Gastrocnemius medialis (tissue), 4 donors: Measurements from ENCODE around the gene PEX5L. TPM values are rescaled to one million over a fixed set of nuclear protein-coding genes. Genes with fewer than 3 reads are reported as not detected.

Source experiments
- ATAC-seq, 2 donors: fragments of 150-250 bp; one replicate each; pipeline ENCODE4 v1.9.1; 2016
- DNase-seq, 2 donors: peaks; one replicate each; pipeline ENCODE4 v3.0.0-alpha.2; 2019
- H3K27ac ChIP-seq, 4 donors: fragments of 200-600 bp; sonication (generic); 1 replicate in 1 of 4; 2 replicates in 3 of 4; pipeline ENCODE4 v1.5.1; 2016 to 2018; ENCODE audit warnings: mild to moderate bottlenecking in 2 of 4, moderate library complexity in 1 of 4
- H3K27me3 ChIP-seq, 3 donors: fragments of 200-600 bp; sonication (generic) in 2 of 3; 1 replicate in 1 of 3; 2 replicates in 2 of 3; pipeline versions ENCODE4 v1.5.1 to v1.6.0; 2016 to 2019; ENCODE audit warnings: mild to moderate bottlenecking in 1 of 3, moderate library complexity in 1 of 3
- H3K36me3 ChIP-seq, 2 donors: fragments of 200-600 bp; sonication (generic) in 1 of 2; one replicate each; pipeline ENCODE4 v1.5.1; 2017 to 2018
- H3K4me1 ChIP-seq, 2 donors: fragments of 200-600 bp; sonication (generic) in 1 of 2; one replicate each; pipeline ENCODE4 v1.5.1; 2016 to 2017; ENCODE audit warnings: mild to moderate bottlenecking in 2 of 2
- H3K4me3 ChIP-seq, 4 donors: fragments of 200-600 bp; sonication (generic) in 3 of 4; 1 replicate in 1 of 4; 2 replicates in 3 of 4; pipeline ENCODE4 v1.5.1; 2016 to 2019; ENCODE audit warnings: mild to moderate bottlenecking in 2 of 4
- H3K9me3 ChIP-seq, 3 donors: fragments of 200-600 bp; sonication (generic) in 2 of 3; 1 replicate in 1 of 3; 2 replicates in 2 of 3; pipeline ENCODE4 v1.5.1; 2016 to 2019
- CTCF ChIP-seq, 5 experiments: fragments of 450-650 bp in 3 of 5; fragments of 200-600 bp in 2 of 5; sonication (generic) in 2 of 5; IDR thresholded peaks in 4 of 5; conservative IDR thresholded peaks in 1 of 5; 1 replicate in 4 of 5; 2 replicates in 1 of 5; pipeline ENCODE4 v1.5.1; 2016 to 2019; ENCODE audit warnings: antibody characterized with exemption in 5 of 5, mild to moderate bottlenecking in 3 of 5, moderate library complexity in 3 of 5
- POLR2A ChIP-seq, 2 donors: fragments of 450-650 bp; IDR thresholded peaks; one replicate each; pipeline ENCODE4 v1.6.1; 2017; ENCODE audit warnings: antibody characterized with exemption in 2 of 2, mild to moderate bottlenecking in 2 of 2, moderate library complexity in 2 of 2
- in situ Hi-C, 4 donors: fragments of 200-750 bp; cut with MboI; loops; one replicate each; pipeline versions ENCODE4 v1.15.0 to v1.8.0; 2017; ENCODE audit warnings: low sequenced_read_pairs in 4 of 4
- intact Hi-C: fragments of 100-400 bp; cut with DNase I; formaldehyde crosslinking; loops from one replicate; pipeline ENCODE4 v1.15.1; 2023; ENCODE audit warnings: low total_unique reads
- total RNA-seq, 4 donors: library from RNA; depleted of rRNA; stranded (reverse); fragments of >200 nt; gene quantifications; one replicate each; pipeline versions ENCODE4 v1.1.0 to v1.2.3, GENCODE V29; 2016

PEX5L gene
- total RNA-seq, 4 donors from 2014 or later: 0.16 TPM; not detected in 3

GRCh38 chr3:179948740-179949139 is 88.0 kb downstream of the PEX5L start:
- DNase-seq: no peak
- TF ChIP-seq POLR2A (IDR thresholded peaks at IDR 0.05) (no peak), CTCF (IDR thresholded peaks at IDR 0.05 in 4 of 5, conservative IDR thresholded peaks at IDR 0.05 in 1 of 5) (no peak)
- Histone ChIP-seq H3K4me1 (no peaks in the 10 kb centered on the region), H3K9me3 (no peaks in the 10 kb centered on the region), H3K27ac (no peak overlapping the region), H3K36me3 (no peaks in the 10 kb centered on the region), H3K27me3 (peaks cover 0 to 3% (median 0%) of the 10 kb centered on the region in 3 donors), H3K4me3 (no peak overlapping the region)
- in situ Hi-C loops (no loop called here), intact Hi-C loops (no loop called here)
- ATAC-seq: no peak

- TF ChIP-seq POLR2A (IDR thresholded peaks at IDR 0.05) (no peak), CTCF (IDR thresholded peaks at IDR 0.05 in 4 of 5, conservative IDR thresholded peaks at IDR 0.05 in 1 of 5) (no peak)
- intact Hi-C loops: no loop called here
- Histone ChIP-seq H3K4me1 (no peaks in the 10 kb centered on the region), H3K9me3 (no peaks in the 10 kb centered on the region), H3K27ac (no peak overlapping the region), H3K4me3 (no peak overlapping the region), H3K36me3 (no peaks in the 10 kb centered on the region), H3K27me3 (peaks cover 0 to 3% (median 0%) of the 10 kb centered on the region in 3 donors)
- ATAC-seq: no peak
- in situ Hi-C loops: no loop called here
- DNase-seq: no peak
These were observed 91.2 kb downstream of the PEX5L start for GRCh38 chr3:179945569-179945968.

GRCh38 chr3:179943117-179943880 is 93.4 kb downstream of the PEX5L start:
- no peak overlapping the region for H3K4me3 ChIP-seq
- peaks cover 0 to 3% (median 0%) of the 10 kb centered on the region in 3 donors for H3K27me3 ChIP-seq
- H3K27ac ChIP-seq: no peak overlapping the region
- TF ChIP-seq CTCF (IDR thresholded peaks at IDR 0.05 in 4 of 5, conservative IDR thresholded peaks at IDR 0.05 in 1 of 5): no peak
- no peak for TF ChIP-seq POLR2A (IDR thresholded peaks at IDR 0.05)
- no peaks in the 10 kb centered on the region for H3K9me3 ChIP-seq
- DNase-seq: no peak
- H3K36me3 ChIP-seq: no peaks in the 10 kb centered on the region
- no peaks in the 10 kb centered on the region for H3K4me1 ChIP-seq
- in situ Hi-C loops (no loop called here), intact Hi-C loops (no loop called here)
- ATAC-seq: no peak

- no peak for TF ChIP-seq POLR2A (IDR thresholded peaks at IDR 0.05)
- no peak for TF ChIP-seq CTCF (IDR thresholded peaks at IDR 0.05 in 4 of 5, conservative IDR thresholded peaks at IDR 0.05 in 1 of 5)
- no peak for DNase-seq
- intact Hi-C loops (no loop called here), in situ Hi-C loops (no loop called here)
- no peaks in the 10 kb centered on the region for H3K36me3 ChIP-seq
- H3K27me3 ChIP-seq: peaks cover 0 to 3% (median 0%) of the 10 kb centered on the region in 3 donors
- H3K4me1 ChIP-seq: no peaks in the 10 kb centered on the region
- peak overlapping the region in 2 of 4 donors; percentile 12 to 31 for H3K4me3 ChIP-seq
- no peak overlapping the region for H3K27ac ChIP-seq
- no peak for ATAC-seq
- H3K9me3 ChIP-seq: no peaks in the 10 kb centered on the region
These were observed 94.1 kb downstream of the PEX5L start for GRCh38 chr3:179942553-179943075.
